ENCODE data around the gene STK24. TPM values are rescaled to one million over a fixed set of nuclear protein-coding genes. Genes with fewer than 3 reads are reported as not detected.
A peak's percentile ranks its signal among the peaks of the same experiment; 100 is the strongest.

Gene STK24
- total and polyA plus RNA-seq, 10 of the 15 experiments (the other 5 are each of a cell fraction or from before 2014, with no cell fraction given): 7.5 to 115 (median 52.9) TPM

- TF ChIP-seq ZBTB33 (IDR thresholded peaks at IDR 0.05) (no peak), SMAD5 (IDR thresholded peaks at IDR 0.05; ENCODE audit: low read depth) (no peak), YY1 (IDR thresholded peaks at IDR 0.05; ENCODE audit: low read depth, low read length) (peak; percentile 69), JUND (IDR thresholded peaks at IDR 0.05; ENCODE audit: low read depth, low read length) (no peak), RFX5 (IDR thresholded peaks at IDR 0.05; ENCODE audit: low read depth, low read length) (no peak), RELB (IDR thresholded peaks at IDR 0.05; ENCODE audit: low read depth) (no peak), RCOR1 (conservative IDR thresholded peaks at IDR 0.05; ENCODE audit: low read depth, low read length) (no peak), SPI1 (IDR thresholded peaks at IDR 0.05; ENCODE audit: borderline replicate concordance, insufficient read depth, low read depth, low read length) (0 out of 2 replicates have a peak, but pooled peaks have one; percentile 15), MLLT1 (IDR thresholded peaks at IDR 0.05) (no peak), ZNF274 (IDR thresholded peaks at IDR 0.05; ENCODE audit: insufficient read depth, insufficient read length) (no peak), SIN3A (IDR thresholded peaks at IDR 0.05; ENCODE audit: low read depth, low read length) (no peak), TAF1 (IDR thresholded peaks at IDR 0.05; ENCODE audit: borderline replicate concordance, low read depth, low read length) (no peak), ZNF217 (IDR thresholded peaks at IDR 0.05) (no peak), CEBPZ (IDR thresholded peaks at IDR 0.05; ENCODE audit: low read depth, low read length) (no peak), SUZ12 (IDR thresholded peaks at IDR 0.05; ENCODE audit: unreplicated experiment) (no peak), SKIL (IDR thresholded peaks at IDR 0.05; ENCODE audit: low read depth, poor library complexity, severe bottlenecking) (no peak), FOXK2 (IDR thresholded peaks at IDR 0.05) (no peak), EP300 (IDR thresholded peaks at IDR 0.05; ENCODE audit: borderline replicate concordance in 1 of 2, control insufficient read depth in 1 of 2, low read depth in 2 of 2, low read length in 2 of 2) (no peak)
Observed at GRCh38 chr13:98445340-98446233, 131.3 kb downstream of the STK24 start (continued).
